Measurements from ENCODE around the gene EHF. TPM values are rescaled to one million over a fixed set of nuclear protein-coding genes. Genes with fewer than 3 reads are reported as not detected.
"Not testable (repeated sequence)": the region's sequence is repeated elsewhere in the genome, so short reads cannot be mapped to it uniquely, and the experiment has no call there.

EHF gene
- total and polyA plus RNA-seq, 4 donors = 8.9 to 144 (median 62.9) TPM

DNA sequence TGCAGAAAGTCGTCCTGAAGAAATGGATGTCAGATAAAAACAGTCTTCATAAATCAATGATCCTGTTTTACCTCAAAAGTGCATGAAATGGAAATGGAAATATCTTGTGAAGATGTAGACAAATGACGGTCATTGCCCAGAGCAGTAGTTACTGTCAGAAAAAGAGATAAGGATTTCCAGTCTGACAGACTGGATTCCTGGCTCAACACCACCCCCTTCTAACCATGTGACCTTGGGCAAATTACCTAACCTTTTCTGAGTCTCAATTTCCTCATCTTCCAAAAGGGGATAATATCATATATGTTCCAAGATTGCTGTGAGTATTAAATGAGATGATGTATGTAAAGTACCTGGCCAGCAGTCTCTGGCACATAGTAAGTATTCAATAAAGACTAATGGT is 32.9 kb upstream of the EHF start:
- ATAC-seq (ENCODE audit: insufficient read depth, low FRiP score) = no peak

DNA sequence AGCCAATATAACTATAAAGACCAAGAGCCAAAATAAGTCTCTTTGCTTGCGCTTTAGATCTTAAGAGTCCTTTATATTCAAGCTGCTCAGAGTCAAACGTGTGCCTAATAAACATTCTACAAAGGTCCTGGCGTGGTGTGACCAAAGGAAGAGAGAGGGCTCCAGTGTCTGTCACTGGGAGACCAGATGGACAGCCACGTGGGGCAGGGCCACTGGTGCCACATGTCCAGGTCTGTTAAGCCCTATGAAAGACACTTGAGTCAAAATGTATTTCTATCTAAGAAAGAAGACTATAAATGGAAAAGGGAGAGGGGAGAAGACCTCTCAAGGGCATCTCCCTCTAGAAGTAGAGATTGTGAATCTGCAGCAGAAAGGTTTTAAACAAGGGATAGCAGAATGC is 32.2 kb upstream of the EHF start:
- WGBS, 2 donors = 77 to 89% methylated on average over 4 of the region's 4 CpGs
- Histone ChIP-seq H3K4me3 (no peak overlapping the region), H3K9me3 (ENCODE audit: control insufficient read depth in 4 of 4, insufficient read depth in 3 of 4, low read length in 3 of 4) (no peaks in the 10 kb centered on the region), H3K27me3 (ENCODE audit: control insufficient read depth in 3 of 3, insufficient read depth in 3 of 3, low read length in 2 of 3) (no peaks in the 10 kb centered on the region), H3K4me1 (ENCODE audit: control insufficient read depth in 5 of 5, insufficient read depth in 5 of 5, low read length in 5 of 5) (peaks cover 0 to 4% (median 2%) of the 10 kb centered on the region in 5 donors), H3K9ac (ENCODE audit: insufficient read depth in 1 of 2, low read length in 2 of 2) (no peak overlapping the region), H3K36me3 (ENCODE audit: control insufficient read depth in 4 of 4, insufficient read depth in 4 of 4, low read length in 4 of 4) (no peaks in the 10 kb centered on the region), H3K27ac (ENCODE audit: low read depth in 1 of 2, low read length in 1 of 2) (no peak overlapping the region)
- TF ChIP-seq CTCF (IDR thresholded peaks at IDR 0.05; ENCODE audit: control extremely low read depth, extremely low read depth) = no peak
- DNase-seq = no peak
- no peak for ATAC-seq (ENCODE audit: insufficient read depth, low FRiP score)

More for the DNA sequence above, 32.9 kb upstream of the EHF start:
- Histone ChIP-seq H3K27ac (ENCODE audit: low read depth in 1 of 2, low read length in 1 of 2) (no peak overlapping the region), H3K4me3 (no peak overlapping the region), H3K27me3 (ENCODE audit: control insufficient read depth in 3 of 3, insufficient read depth in 3 of 3, low read length in 2 of 3) (no peaks in the 10 kb centered on the region), H3K9me3 (ENCODE audit: control insufficient read depth in 4 of 4, insufficient read depth in 3 of 4, low read length in 3 of 4) (no peaks in the 10 kb centered on the region), H3K9ac (ENCODE audit: insufficient read depth in 1 of 2, low read length in 2 of 2) (no peak overlapping the region), H3K36me3 (ENCODE audit: control insufficient read depth in 4 of 4, insufficient read depth in 4 of 4, low read length in 4 of 4) (no peaks in the 10 kb centered on the region), H3K4me1 (ENCODE audit: control insufficient read depth in 5 of 5, insufficient read depth in 5 of 5, low read length in 5 of 5) (peaks cover 0 to 4% (median 2%) of the 10 kb centered on the region in 5 donors)
- no peak for TF ChIP-seq CTCF (IDR thresholded peaks at IDR 0.05; ENCODE audit: control extremely low read depth, extremely low read depth)
- DNase-seq = no peak
- WGBS, 2 donors = 63 to 81% methylated on average over 2 of the region's 2 CpGs

GRCh38 chr11:34589177-34589576 is 31.7 kb upstream of the EHF start:
- not testable (repeated sequence) for H3K27me3 ChIP-seq (ENCODE audit: control insufficient read depth in 3 of 3, insufficient read depth in 3 of 3, low read length in 2 of 3); H3K9me3 ChIP-seq (ENCODE audit: control insufficient read depth in 4 of 4, insufficient read depth in 3 of 4, low read length in 3 of 4); ATAC-seq (ENCODE audit: insufficient read depth, low FRiP score); H3K4me3 ChIP-seq; H3K27ac ChIP-seq (ENCODE audit: low read depth in 1 of 2, low read length in 1 of 2); H3K4me1 ChIP-seq (ENCODE audit: control insufficient read depth in 5 of 5, insufficient read depth in 5 of 5, low read length in 5 of 5); H3K9ac ChIP-seq (ENCODE audit: insufficient read depth in 1 of 2, low read length in 2 of 2); DNase-seq; H3K36me3 ChIP-seq (ENCODE audit: control insufficient read depth in 4 of 4, insufficient read depth in 4 of 4, low read length in 4 of 4)
- 84 to 91% methylated on average over 7 of the region's 7 CpGs for WGBS, 2 donors

DNA sequence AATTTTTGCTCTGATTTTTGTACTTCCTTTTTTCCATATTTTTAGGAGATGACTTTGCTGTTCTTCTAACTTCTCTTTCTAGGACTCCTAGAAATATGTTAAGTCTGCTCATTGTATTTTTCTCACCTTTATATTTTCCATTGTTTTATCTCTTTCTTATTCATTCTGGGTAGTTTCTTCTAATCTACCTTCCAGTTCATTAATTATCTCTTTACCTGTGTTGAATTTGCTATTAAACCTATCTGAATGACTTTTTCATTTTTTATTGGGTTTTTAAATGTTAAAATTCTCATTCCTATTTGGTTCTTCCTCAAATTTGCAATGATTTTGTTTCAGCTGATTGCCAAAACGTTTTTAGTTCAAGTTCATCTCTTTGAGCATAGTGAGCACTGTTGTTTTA is 27.8 kb upstream of the EHF start:
- Histone ChIP-seq H3K4me1 (ENCODE audit: control insufficient read depth in 5 of 5, insufficient read depth in 5 of 5, low read length in 5 of 5) (peaks cover 0 to 12% (median 1%) of the 10 kb centered on the region in 5 donors), H3K9ac (ENCODE audit: insufficient read depth in 1 of 2, low read length in 2 of 2) (no peak overlapping the region), H3K9me3 (ENCODE audit: control insufficient read depth in 4 of 4, insufficient read depth in 3 of 4, low read length in 3 of 4) (no peaks in the 10 kb centered on the region), H3K27ac (ENCODE audit: low read depth in 1 of 2, low read length in 1 of 2) (no peak overlapping the region), H3K4me3 (no peak overlapping the region), H3K27me3 (ENCODE audit: control insufficient read depth in 3 of 3, insufficient read depth in 3 of 3, low read length in 2 of 3) (no peaks in the 10 kb centered on the region), H3K36me3 (ENCODE audit: control insufficient read depth in 4 of 4, insufficient read depth in 4 of 4, low read length in 4 of 4) (no peaks in the 10 kb centered on the region)
- no peak for DNase-seq
- no peak for TF ChIP-seq CTCF (IDR thresholded peaks at IDR 0.05; ENCODE audit: control extremely low read depth, extremely low read depth)
- 28 to 35% methylated on average over 1 of the region's 1 CpG for WGBS, 2 donors
- ATAC-seq (ENCODE audit: insufficient read depth, low FRiP score) = no peak
